Fibroblast of mammary gland (primary cell): ENCODE measurements around the gene DDX1.

Experiments
- DNase-seq: peaks from one replicate; pipeline ENCODE4 v3.0.0-alpha.2; 2010; ENCODE audit warnings: low read depth
- H3K4me3 ChIP-seq: 2 replicates; pipeline ENCODE4 v1.5.1; 2011; ENCODE audit warnings: low read depth, mild to moderate bottlenecking, low read length, moderate library complexity; ENCODE audit not compliant: control insufficient read depth
- CTCF ChIP-seq: conservative IDR thresholded peaks from 2 replicates; pipeline ENCODE4 v1.5.1; 2011; ENCODE audit warnings: low read depth, low read length, inconsistent platforms; ENCODE audit not compliant: control insufficient read depth, insufficient read depth

DDX1 gene

GRCh38 chr2:15568874-15569273 lies 22.8 kb upstream of the DDX1 start:
- DNase-seq = no peak
- TF ChIP-seq CTCF = no peak
- no peak overlapping the region for H3K4me3 ChIP-seq

- TF ChIP-seq CTCF = no peak
Observed at GRCh38 chr2:15570104-15570503, 21.6 kb upstream of the DDX1 start.

GRCh38 chr2:15571729-15572128 lies 19.9 kb upstream of the DDX1 start:
- no peak overlapping the region for H3K4me3 ChIP-seq
- DNase-seq = no peak
- TF ChIP-seq CTCF = no peak

More at GRCh38 chr2:15570104-15570503, 21.6 kb upstream of the DDX1 start:
- H3K4me3 ChIP-seq = no peak overlapping the region
- DNase-seq = no peak

GRCh38 chr2:15577071-15577735 lies 14.5 kb upstream of the DDX1 start:
- no peak overlapping the region for H3K4me3 ChIP-seq
- peak; percentile 90 for TF ChIP-seq CTCF
- DNase-seq = peak; percentile 81

- no peak overlapping the region for H3K4me3 ChIP-seq
- no peak for TF ChIP-seq CTCF
- no peak for DNase-seq
Observed at GRCh38 chr2:15579641-15580040, 12.0 kb upstream of the DDX1 start.

- H3K4me3 ChIP-seq = no peak overlapping the region
- TF ChIP-seq CTCF = no peak
- no peak for DNase-seq
Observed at GRCh38 chr2:15580451-15580850, 11.2 kb upstream of the DDX1 start.
